ENCODE results near the gene RXRA.

RXRA gene

DNA sequence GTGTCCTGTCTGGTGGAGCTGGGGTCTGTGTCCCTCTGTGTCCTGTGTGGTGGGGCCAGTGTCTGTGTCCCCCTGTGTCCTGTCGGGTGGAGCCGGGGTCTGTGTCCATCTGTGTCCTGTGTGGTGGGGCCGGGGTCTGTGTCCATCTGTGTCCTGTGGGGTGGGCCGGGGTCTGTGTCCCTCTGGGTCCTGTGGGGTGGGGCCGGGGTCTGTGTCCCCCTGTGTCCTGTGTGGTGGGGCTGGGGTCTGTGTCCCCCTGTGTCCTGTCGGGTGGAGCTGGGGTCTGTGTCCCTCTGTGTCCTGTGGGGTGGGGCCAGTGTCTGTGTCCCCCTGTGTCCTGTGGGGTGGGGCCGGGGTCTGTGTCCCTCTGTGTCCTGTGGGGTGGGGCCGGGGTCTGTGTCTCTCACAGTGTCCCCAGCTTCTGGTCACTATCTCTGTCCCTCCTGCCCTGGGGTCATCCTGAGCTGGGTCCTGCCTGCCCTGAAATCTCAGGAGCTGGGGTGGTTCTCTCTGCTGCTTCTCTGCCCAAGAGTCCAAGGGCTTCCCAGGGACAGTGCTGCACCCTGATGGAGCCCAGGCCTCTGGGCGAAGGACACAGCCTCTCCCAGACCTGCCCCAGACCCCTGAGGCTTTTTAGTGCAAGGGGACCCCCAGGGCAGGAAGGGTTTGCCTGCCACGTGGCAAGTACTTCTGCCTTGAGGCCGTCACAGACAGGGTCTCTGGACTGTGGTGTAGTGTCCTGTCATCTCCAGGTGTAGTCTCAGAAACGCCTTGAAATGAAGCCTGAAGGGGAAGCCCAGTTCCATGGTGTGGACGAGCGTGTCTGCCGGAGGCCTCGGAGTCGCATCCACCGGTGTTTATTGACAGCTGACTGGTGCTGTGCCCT is 131.3 kb downstream of the RXRA start:
- no peak for DNase-seq

- DNase-seq: no peak
Observed at GRCh38 chr9:134458207-134459108, 132.2 kb downstream of the RXRA start.

- no peak for DNase-seq
Observed at GRCh38 chr9:134459164-134459563, 132.9 kb downstream of the RXRA start.

- no peak for DNase-seq
Observed at GRCh38 chr9:134459573-134459972, 133.3 kb downstream of the RXRA start.

DNA sequence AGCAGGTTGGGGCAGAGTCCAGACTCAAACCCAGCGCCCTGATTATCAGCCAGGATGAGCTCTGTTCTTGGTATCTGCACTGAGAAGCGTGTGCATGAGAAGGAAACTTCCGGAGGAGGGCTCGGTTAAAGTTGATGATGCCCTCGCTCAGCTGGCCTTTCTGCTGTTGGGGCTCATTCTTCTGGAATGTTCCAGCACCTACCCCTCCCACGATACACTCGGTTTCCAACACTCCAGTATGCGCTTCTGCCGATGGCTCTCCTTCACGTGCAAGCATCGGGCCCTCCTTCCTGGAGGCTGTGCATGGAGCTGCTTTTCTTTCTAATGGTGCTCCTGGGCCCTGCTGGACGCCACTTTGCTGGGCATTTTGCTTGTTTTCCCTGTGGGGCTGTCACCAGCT is 134.0 kb downstream of the RXRA start:
- no peak for DNase-seq

- DNase-seq: no peak
Observed at GRCh38 chr9:134460896-134461295, 134.6 kb downstream of the RXRA start.

- DNase-seq: no peak
Observed at GRCh38 chr9:134461426-134461982, 135.2 kb downstream of the RXRA start.

DNA sequence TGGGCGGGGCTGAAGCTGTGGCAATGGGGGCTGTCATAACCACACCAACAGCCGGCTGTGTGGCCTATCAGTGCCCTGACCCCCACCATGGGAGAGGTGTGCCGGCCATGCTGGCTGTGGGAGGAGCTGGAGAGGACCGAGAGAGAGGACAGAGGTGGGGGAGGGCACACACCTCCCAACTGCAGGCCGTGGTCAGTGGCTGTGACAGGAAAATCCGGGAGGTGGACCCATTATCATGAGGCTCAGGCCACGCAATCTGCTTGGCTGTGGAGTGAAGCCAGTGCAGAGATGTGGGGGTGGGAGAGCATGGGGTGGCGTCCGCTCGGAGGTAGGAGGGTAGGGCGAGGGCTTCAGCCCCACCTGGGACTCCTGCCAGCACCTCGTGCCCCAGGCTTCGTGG is 136.1 kb downstream of the RXRA start:
- no peak for DNase-seq

- no peak for DNase-seq
Observed at GRCh38 chr9:134463280-134463679, 137.0 kb downstream of the RXRA start.

DNA sequence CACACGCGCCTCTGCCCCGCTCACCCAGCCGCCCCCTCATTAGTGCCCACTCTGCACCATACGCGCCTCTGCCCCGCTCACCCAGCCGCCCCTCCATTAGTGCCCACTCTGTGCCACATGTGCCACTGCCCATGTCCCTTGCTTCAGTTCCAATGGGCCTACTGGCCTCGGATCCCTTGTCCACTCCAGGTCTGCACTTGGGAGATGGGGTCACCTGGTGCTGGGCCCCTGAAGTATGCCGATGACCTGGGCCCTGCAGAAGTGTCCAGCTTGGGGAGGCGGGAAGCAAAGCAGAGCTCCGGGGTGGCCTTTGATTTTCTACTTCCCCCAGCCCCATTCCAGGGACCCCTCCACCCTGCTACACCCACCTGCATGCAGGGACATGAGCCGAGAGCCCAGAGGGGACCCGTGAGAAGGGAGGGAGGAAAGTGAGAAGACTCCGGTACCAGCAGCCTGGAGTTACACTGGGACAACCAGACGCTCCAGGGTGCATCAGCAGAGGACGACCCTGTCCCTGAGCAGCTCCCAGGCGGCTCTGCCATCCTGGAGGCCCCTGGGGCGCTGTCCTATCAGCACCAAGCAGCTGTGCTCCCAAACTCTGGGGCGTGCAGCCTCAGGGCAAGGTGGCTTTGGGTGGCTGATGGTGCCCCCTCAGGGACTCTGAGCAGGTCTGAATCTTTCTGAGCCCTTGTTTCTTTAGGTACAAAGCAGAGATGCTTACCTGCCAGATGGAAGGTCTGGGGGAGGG is 140.8 kb downstream of the RXRA start:
- DNase-seq: no peak

- DNase-seq: no peak
Observed at GRCh38 chr9:134468358-134468757, 142.1 kb downstream of the RXRA start.

GRCh38 chr9:134469041-134469875 is 143.0 kb downstream of the RXRA start:
- DNase-seq: no peak

DNA sequence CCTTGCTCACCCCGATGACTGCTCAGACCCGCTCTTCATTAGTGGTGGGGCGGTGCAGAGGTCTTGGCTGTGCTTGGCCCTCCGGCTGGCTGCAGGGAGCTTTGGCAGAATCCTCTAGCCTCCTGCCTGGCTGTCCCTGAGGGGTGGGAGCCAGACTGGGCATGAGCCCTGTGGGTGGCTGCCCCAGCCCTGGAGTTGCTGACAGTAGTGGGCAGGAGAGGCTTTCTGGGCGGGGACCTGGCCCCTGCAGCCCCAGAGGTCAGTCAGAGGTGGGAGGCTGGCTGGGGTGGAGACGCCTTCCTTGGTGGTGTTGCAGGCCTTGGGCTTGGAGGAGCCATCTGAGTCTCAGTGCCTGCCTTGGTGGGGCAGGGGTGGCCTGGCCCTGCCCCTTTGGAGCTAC is 146.0 kb downstream of the RXRA start:
- DNase-seq: no peak

DNA sequence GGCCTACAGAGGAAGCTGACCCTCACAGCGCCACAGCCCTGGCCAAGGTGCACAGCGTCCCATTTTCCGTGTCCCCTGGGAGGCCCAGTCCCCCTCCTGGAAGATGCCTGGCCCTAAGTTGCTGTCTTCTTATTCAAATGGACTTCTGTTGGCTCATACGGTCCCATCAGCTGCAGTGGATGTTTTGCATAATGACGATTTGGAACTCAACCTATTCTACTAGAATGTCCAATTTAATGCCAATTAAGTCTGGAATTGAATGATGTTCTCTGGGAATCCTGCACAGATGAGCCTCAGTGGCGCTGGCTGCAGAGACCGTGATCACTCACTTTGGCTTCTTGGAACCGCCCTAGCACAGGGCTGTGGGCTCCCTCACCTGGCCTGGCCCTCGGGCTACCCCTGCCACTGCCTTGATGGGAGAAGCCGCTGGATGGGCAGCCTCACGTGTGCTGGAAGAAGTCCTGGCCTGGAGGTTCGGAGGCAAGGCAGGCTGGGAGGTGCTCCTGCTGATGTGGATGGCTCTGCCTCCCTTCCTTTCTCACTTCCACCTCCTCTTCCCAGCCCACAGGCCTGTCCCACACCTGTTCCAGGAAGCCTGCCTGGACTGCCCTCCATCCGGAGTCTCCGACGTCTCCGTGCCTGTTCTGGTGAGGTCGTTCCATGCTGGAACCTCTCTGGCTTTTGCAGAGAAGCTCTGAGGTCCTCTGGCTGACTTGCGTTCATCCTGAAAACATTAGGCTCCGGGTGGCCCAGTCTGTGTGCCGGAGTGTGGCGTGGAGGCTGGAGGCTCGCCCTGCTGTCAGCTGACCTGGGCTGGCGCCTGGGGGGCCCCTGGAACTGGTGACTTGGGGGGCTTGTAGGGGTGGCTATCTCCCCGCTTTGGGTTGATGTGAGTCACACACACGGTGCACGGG is 147.1 kb downstream of the RXRA start:
- DNase-seq: no peak

DNA sequence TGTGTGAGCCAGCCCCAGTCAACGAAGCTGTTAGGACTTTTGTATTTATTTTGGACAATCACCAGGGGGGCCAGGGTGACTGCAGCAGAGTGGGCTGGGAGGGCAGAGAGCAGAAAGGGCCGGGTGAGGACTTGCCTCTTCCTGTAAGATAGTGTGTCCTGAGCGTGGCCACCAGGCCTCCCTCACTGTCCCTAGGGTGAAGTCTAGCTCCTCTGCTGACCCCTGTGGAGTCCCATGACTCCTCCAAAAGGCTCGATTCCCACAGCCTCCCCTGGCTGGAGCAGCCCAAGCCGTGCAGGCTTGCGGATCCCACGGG is 147.8 kb downstream of the RXRA start:
- DNase-seq: no peak

DNA sequence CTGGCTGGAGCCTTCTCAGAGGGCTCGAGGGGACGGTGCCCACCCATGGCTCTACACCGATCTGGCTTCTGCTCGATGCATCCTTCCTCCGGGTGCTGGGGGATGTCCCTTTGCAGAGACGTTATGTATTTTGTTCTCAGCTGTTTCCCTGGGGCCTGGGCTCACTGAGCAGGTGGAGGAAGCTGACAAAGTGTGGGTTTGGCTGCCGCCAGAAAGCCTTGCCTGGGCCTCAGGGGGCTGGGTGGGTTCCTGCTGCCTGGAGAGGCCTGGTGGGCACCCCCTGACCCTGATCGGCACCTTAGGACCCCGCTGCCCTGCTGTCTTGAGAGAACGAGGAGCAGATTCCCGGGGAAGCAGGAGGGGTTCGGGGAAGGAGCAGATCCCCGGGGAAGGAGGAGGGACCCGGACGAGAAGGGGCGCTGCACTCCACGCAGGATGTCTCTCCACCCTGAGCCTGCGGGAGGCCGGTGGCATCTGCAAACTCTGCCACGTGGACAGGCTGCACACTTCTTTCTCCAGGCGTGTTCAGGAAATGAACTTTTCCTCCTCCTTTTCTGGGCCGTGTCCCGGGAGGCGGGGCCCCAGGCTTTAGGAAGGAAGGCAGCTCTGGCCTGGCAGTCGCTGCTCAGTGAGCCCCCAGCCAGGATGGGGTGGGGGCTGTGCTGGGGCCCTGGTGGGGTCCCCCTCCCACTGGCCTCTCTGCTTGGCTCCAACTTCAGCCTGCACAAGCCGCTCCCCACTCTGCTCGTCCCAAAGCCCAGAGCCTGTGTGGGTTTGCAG is 148.9 kb downstream of the RXRA start:
- DNase-seq: no peak

- no peak for DNase-seq
Observed at GRCh38 chr9:134476272-134476941, 150.2 kb downstream of the RXRA start.

DNA sequence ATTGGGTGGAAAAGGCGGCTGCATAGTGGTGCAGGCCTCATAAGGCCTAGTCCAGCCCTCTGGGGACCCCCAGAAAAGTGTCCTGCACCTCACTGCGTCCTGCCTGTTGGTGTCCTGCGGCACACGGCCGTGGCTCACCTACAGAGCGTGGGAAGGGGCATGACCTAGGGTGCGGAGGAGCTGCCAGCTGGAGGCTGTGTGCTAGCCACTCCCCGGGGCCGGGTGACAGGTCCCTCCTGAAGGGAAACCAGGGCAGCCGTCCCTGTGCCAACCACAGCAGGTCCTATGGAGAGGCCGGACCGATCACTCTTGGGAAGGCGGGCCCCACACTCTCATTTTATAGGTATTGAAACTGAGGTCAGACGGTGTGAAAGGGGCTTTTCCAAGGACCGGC is 150.7 kb downstream of the RXRA start:
- no peak for DNase-seq

DNA sequence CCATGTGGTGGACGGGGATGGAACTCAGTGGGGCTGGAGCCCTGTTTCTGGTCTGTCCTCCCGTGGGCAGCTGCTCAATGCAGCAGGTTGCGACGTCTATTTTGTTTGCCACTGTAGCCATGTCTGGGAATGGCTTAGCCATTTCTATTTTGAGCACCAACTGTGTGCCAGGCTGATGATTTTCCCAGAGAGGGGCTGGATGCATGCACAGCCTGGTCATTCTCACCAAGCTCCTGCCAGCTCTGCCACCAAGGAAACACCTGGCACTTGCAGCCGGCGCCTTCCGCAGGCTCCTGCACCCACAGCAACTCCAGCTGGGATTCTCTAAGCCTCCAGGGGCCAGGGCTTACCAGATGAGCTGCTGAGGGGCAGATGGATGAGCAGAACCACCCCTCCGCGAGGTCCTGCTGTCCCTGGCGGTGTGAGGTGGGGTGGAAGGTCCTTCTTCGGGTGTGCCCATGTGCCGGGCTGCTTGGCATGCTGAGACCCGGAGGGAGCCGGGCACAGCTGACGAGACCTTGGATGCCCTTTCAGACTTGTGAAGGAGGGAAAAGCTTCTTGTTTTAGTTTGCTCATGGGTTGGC is 151.2 kb downstream of the RXRA start:
- DNase-seq: no peak

Data from DMS 273 treated with DMSO at 0.1 percent for 48 hours (cell line).